Kidney (tissue), 14 donors: ENCODE measurements around the gene TAS2R30. TPM values are rescaled to one million over a fixed set of nuclear protein-coding genes. Genes with fewer than 3 reads are reported as not detected.
A peak's percentile ranks its signal among the peaks of the same experiment; 100 is the strongest.

ENCODE experiments used
- DNase-seq, 5 donors: peaks; one replicate each; pipeline ENCODE4 v3.0.0-alpha.2; 2013 to 2020
- FAIRE-seq: peaks from 2 replicates; lab custom pipeline; 2012; peaks lifted over from hg19 to GRCh38; lab: Jason Lieb, UNC
- H3K27ac ChIP-seq, 2 donors: one replicate each; pipeline ENCODE4 v1.7.0; 2013; ENCODE audit warnings: low read depth in 2 of 2, low read length in 2 of 2, inconsistent platforms in 1 of 2
- H3K27me3 ChIP-seq: one replicate; pipeline ENCODE4 v1.7.1; 2013; ENCODE audit warnings: low read length, inconsistent platforms; ENCODE audit not compliant: control insufficient read depth, insufficient read depth
- H3K36me3 ChIP-seq, 3 donors: one replicate each; pipeline versions ENCODE4 v1.7.0 to v1.7.1; 2013; ENCODE audit warnings: low read length in 3 of 3, control low read depth in 1 of 3, inconsistent platforms in 1 of 3; ENCODE audit not compliant: insufficient read depth in 3 of 3, control insufficient read depth in 2 of 3
- H3K4me1 ChIP-seq, 3 donors: one replicate each; pipeline versions ENCODE4 v1.7.0 to v1.7.1; 2013; ENCODE audit warnings: low read length in 3 of 3, inconsistent platforms in 1 of 3, low read depth in 1 of 3; ENCODE audit not compliant: control insufficient read depth in 2 of 3, insufficient read depth in 2 of 3
- H3K4me3 ChIP-seq, 3 donors: one replicate each; pipeline versions ENCODE4 v1.7.0 to v1.8.1; 2013; ENCODE audit warnings: low read length in 3 of 3, control low read depth in 1 of 3, inconsistent platforms in 1 of 3
- H3K9ac ChIP-seq, 3 donors: one replicate each; pipeline versions ENCODE4 v1.7.0 to v1.7.1; 2013; ENCODE audit warnings: low read length in 3 of 3, control low read depth in 1 of 3, inconsistent platforms in 1 of 3
- H3K9me3 ChIP-seq, 3 donors: one replicate each; pipeline versions ENCODE4 v1.7.0 to v1.7.1; 2013; ENCODE audit warnings: low read length in 3 of 3, control low read depth in 1 of 3, inconsistent platforms in 1 of 3; ENCODE audit not compliant: control insufficient read depth in 2 of 3, insufficient read depth in 1 of 3
- intact Hi-C: fragments of 100-400 bp; cut with DNase I; formaldehyde crosslinking; loops from one replicate; pipeline ENCODE4 v1.11.1; 2022
- polyA plus RNA-seq: library from polyadenylated mRNA; stranded (reverse); fragments of 350-450 nt; fragmentation: Illumina TruSeq; extraction: RNeasy Lipid Tissue Mini Kit (QIAGEN cat#74804); gene quantifications from one replicate; pipeline ENCODE4 v1.2.3, GENCODE V29; 2014; ENCODE audit warnings: low read depth, low replicate concordance; ENCODE audit not compliant: insufficient read depth
- total RNA-seq: library from RNA; stranded (reverse); fragmentation: NEBNext Ultra II Directional; extraction: Animal tissue kit (Norgen Biotek cat#: 25700); gene quantifications from one replicate; pipeline ENCODE4 v1.2.1, GENCODE V29; 2021
- TF ChIP-seq, protein P1 (sequence below): IDR thresholded peaks from 3 replicates; pipeline ENCODE4 v1.5.1; 2012; ENCODE audit warnings: mild to moderate bottlenecking, moderate library complexity, borderline replicate concordance; ENCODE audit not compliant: insufficient read depth; ENCODE audit errors: extremely low read depth
- donor health status: control.
- donor health status: control.
- donor health status: control.
- donor health status: control.
- donor health status: control.
- donor health status: DM: yes; HTN: yes; CAD: no.
- donor health status: Normal renal cell carcinoma (clear cell type).

The TAS2R30 gene
- total and polyA plus RNA-seq, 2 donors from 2014 or later: 4.0 TPM; not detected in 1

GRCh38 chr12:11178250-11178649 lies 43.8 kb upstream of the TAS2R30 start:
- intact Hi-C loops: no loop called here
- DNase-seq (no peak), FAIRE-seq (no peak)
- Histone ChIP-seq H3K9me3 (no peaks in the 10 kb centered on the region), H3K4me1 (peaks cover 0 to 2% (median 0%) of the 10 kb centered on the region in 3 donors), H3K4me3 (no peak overlapping the region), H3K27ac (no peak overlapping the region), H3K36me3 (no peaks in the 10 kb centered on the region), H3K9ac (no peak overlapping the region), H3K27me3 (no peaks in the 10 kb centered on the region)
- TF ChIP-seq, protein P1, sequence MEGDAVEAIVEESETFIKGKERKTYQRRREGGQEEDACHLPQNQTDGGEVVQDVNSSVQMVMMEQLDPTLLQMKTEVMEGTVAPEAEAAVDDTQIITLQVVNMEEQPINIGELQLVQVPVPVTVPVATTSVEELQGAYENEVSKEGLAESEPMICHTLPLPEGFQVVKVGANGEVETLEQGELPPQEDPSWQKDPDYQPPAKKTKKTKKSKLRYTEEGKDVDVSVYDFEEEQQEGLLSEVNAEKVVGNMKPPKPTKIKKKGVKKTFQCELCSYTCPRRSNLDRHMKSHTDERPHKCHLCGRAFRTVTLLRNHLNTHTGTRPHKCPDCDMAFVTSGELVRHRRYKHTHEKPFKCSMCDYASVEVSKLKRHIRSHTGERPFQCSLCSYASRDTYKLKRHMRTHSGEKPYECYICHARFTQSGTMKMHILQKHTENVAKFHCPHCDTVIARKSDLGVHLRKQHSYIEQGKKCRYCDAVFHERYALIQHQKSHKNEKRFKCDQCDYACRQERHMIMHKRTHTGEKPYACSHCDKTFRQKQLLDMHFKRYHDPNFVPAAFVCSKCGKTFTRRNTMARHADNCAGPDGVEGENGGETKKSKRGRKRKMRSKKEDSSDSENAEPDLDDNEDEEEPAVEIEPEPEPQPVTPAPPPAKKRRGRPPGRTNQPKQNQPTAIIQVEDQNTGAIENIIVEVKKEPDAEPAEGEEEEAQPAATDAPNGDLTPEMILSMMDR: no peak

GRCh38 chr12:11174022-11174421 lies 39.6 kb upstream of the TAS2R30 start:
- no peak overlapping the region for H3K4me3 ChIP-seq
- H3K27me3 ChIP-seq: no peaks in the 10 kb centered on the region
- H3K9ac ChIP-seq: no peak overlapping the region
- no peak overlapping the region for H3K27ac ChIP-seq
- TF ChIP-seq, protein P1: no peak
- no peak for FAIRE-seq
- peaks cover 3 to 18% (median 7%) of the 10 kb centered on the region in 3 donors for H3K4me1 ChIP-seq
- no peaks in the 10 kb centered on the region for H3K9me3 ChIP-seq
- intact Hi-C loops: no loop called here
- DNase-seq: no peak
- no peaks in the 10 kb centered on the region for H3K36me3 ChIP-seq

GRCh38 chr12:11171969-11172675 lies 37.7 kb upstream of the TAS2R30 start:
- TF ChIP-seq, protein P1: no peak
- Histone ChIP-seq H3K4me1 (peaks cover 3 to 18% (median 7%) of the 10 kb centered on the region in 3 donors), H3K4me3 (peak overlapping the region; percentile 82 to 84 (median 83)), H3K27me3 (no peaks in the 10 kb centered on the region), H3K9ac (peak overlapping the region; percentile 44 to 84 (median 70)), H3K27ac (peak overlapping the region; percentile 79 to 92), H3K9me3 (no peaks in the 10 kb centered on the region), H3K36me3 (no peaks in the 10 kb centered on the region)
- intact Hi-C loops: no loop called here
- FAIRE-seq (no peak), DNase-seq (peak in 2 of 5 donors; percentile 65 to 82)
